NCI-H187 treated with DMSO at 0.1 percent for 48 hours (cell line): ENCODE results near the gene VWA3B.
"Not testable (repeated sequence)": the region's sequence is repeated elsewhere in the genome, so short reads cannot be mapped to it uniquely, and the experiment has no call there.

ENCODE experiments used
- DNase-seq: peaks from one replicate; lab custom pipeline; 2025; lab: John Stamatoyannopoulos, UW

The VWA3B gene

GRCh38 chr2:98297817-98298682 lies 211.1 kb downstream of the VWA3B start:
- no peak for DNase-seq

GRCh38 chr2:98298683-98299164 lies 211.8 kb downstream of the VWA3B start:
- DNase-seq: no peak

- DNase-seq: no peak
These were observed 212.4 kb downstream of the VWA3B start for GRCh38 chr2:98299211-98299905.

- DNase-seq: no peak
These were observed 213.3 kb downstream of the VWA3B start for GRCh38 chr2:98300141-98300874.

GRCh38 chr2:98301469-98301868 lies 214.5 kb downstream of the VWA3B start:
- DNase-seq: no peak

- DNase-seq: not testable (repeated sequence)
These were observed 220.2 kb downstream of the VWA3B start for GRCh38 chr2:98307131-98307696.

- DNase-seq: no peak
These were observed 221.1 kb downstream of the VWA3B start for GRCh38 chr2:98308068-98308467.

- DNase-seq: peak; percentile 34
These were observed 221.6 kb downstream of the VWA3B start for GRCh38 chr2:98308532-98308931.

- no peak for DNase-seq
These were observed 222.6 kb downstream of the VWA3B start for GRCh38 chr2:98309580-98309979.

GRCh38 chr2:98310010-98310409 lies 223.0 kb downstream of the VWA3B start:
- DNase-seq: no peak

- DNase-seq: no peak
These were observed 224.1 kb downstream of the VWA3B start for GRCh38 chr2:98311090-98311489.

GRCh38 chr2:98311771-98312545 lies 225.0 kb downstream of the VWA3B start:
- no peak for DNase-seq

GRCh38 chr2:98313492-98314250 lies 226.7 kb downstream of the VWA3B start:
- no peak for DNase-seq

GRCh38 chr2:98314251-98314650 lies 227.3 kb downstream of the VWA3B start:
- no peak for DNase-seq

- no peak for DNase-seq
These were observed 229.0 kb downstream of the VWA3B start for GRCh38 chr2:98315957-98316356.

GRCh38 chr2:98317214-98317613 lies 230.2 kb downstream of the VWA3B start:
- DNase-seq: no peak

GRCh38 chr2:98320171-98320570 lies 233.2 kb downstream of the VWA3B start:
- not testable (repeated sequence) for DNase-seq

- no peak for DNase-seq
These were observed 237.2 kb downstream of the VWA3B start for GRCh38 chr2:98324181-98324580.

GRCh38 chr2:98327776-98328175 lies 240.8 kb downstream of the VWA3B start:
- DNase-seq: no peak

- no peak for DNase-seq
These were observed 242.6 kb downstream of the VWA3B start for GRCh38 chr2:98329549-98329948.

GRCh38 chr2:98332989-98333388 lies 246.0 kb downstream of the VWA3B start:
- no peak for DNase-seq
